ENCODE results near the gene FAM13A.
"Not testable (repeated sequence)": the region's sequence is repeated elsewhere in the genome, so short reads cannot be mapped to it uniquely, and the experiment has no call there.

Gene FAM13A

DNA sequence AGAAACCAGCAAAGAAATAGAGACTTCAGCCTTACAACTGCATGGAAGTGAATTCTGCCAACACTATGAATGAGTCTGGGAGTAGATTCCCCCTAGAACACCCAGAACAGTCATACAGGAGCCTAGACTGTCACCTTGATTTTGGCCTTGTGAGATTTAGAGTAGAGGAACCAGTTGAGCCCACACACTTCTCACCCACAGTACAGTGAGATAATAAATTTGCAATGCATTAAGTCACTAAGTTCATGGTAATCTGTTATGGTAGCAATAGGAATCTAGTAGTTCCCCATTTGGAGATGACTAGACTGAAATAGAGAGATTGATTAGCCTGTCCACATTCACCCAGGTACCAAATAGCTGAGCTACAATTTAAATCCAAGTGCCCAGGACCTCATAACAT, 59.0 kb downstream of the FAM13A start:
- DNase-seq, result no peak

GRCh38 chr4:88995874-88996273, 61.1 kb downstream of the FAM13A start:
- no peak for DNase-seq

GRCh38 chr4:88995257-88995656, 61.7 kb downstream of the FAM13A start:
- DNase-seq, result not testable (repeated sequence)

DNA sequence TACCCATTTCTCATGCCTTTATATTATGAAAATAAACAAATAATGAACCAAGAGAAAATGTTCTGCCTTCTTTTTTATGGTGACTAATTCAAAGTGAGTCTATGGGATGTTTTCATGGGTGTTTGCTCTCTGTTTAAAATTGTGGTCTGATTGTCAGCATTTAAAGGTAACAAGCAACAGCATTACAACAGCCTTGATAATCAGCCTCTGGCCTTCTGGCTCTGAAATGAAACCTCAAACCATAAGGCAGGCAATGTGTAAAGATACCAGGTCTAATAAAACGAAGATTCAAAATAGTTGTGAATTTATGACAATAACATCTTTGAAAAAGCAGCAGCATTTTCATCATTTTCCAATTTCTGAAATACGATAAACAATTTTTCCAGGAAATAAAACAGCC, 63.7 kb downstream of the FAM13A start:
- no peak for DNase-seq

- no peak for DNase-seq
Observed at GRCh38 chr4:88991746-88992145, 65.2 kb downstream of the FAM13A start.

DNA sequence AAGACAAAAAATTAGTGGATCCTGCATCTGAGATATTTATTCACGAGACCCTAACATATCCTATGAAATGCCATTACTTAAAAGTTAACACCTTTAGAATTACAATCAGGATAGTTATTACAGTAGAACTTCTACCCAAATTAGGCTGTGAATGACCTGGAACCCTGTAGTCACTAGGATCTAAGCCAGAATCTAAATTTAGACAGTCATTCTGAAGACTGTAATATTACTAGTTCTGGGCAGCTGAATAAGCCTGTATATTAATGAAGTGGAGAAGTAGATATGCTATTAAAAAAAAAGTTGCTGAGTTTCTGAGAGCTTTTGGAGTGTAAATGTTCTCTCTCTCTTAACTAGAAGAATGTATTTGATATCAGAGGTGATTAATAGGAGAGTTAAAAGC, 67.0 kb downstream of the FAM13A start:
- no peak for DNase-seq

GRCh38 chr4:88985088-88985773, 71.8 kb downstream of the FAM13A start:
- DNase-seq, result no peak

DNA sequence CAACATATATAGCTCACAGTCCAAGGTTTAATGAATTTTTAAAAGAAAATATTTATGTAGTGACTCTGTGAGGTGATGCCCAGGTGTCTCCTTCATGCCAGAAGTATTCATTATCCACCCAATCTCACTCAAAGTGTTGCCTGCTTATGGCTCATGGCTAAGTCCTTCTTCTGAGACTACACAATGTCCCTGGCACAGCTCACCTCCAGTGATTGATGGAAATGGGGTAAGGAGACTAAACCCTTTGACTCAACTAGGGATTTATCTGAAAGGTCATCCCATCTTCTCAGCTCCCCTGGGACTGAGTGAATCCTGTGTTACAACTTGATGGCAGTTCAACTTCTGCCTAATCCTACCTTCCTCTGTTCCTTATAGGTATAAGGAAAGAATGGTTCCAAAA, 74.2 kb downstream of the FAM13A start:
- no peak for DNase-seq

GRCh38 chr4:88981993-88982392, 75.0 kb downstream of the FAM13A start:
- no peak for DNase-seq

DNA sequence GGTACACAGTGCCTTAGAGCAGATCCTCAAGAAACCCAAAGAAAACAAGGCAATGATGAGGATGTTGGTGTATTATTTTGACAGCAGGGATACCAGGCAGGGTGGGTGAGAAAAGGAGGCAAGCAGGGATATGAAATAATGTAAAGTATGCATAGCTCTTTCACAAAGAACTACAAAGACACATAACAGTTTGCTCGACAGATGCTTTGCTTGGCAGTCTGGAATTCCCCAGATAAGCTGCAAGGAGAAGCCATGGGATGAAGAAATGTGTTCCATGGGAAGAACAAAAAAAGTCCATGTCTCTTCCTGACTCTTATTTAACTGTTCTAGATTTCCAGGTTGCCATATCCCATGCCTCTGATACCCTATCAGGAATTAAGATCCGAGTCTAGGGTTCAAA, 75.4 kb downstream of the FAM13A start:
- DNase-seq, result no peak

GRCh38 chr4:88979276-88979675, 77.7 kb downstream of the FAM13A start:
- no peak for DNase-seq

DNA sequence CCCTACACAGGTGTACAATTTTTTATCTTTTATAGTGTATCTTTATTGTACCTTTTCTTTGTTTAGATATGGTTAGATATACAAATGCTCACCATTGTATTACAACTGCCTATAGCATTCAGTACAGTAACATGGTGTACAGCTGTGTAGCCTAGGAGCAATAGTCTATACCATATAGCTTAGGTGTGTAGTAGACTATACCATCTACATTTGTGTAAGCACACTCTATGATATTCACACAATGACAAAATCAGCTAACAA, 80.3 kb downstream of the FAM13A start:
- DNase-seq, result no peak

- DNase-seq, result no peak
Observed at GRCh38 chr4:88975958-88976774, 80.8 kb downstream of the FAM13A start.

- no peak for DNase-seq
Observed at GRCh38 chr4:88971536-88971935, 85.4 kb downstream of the FAM13A start.

DNA sequence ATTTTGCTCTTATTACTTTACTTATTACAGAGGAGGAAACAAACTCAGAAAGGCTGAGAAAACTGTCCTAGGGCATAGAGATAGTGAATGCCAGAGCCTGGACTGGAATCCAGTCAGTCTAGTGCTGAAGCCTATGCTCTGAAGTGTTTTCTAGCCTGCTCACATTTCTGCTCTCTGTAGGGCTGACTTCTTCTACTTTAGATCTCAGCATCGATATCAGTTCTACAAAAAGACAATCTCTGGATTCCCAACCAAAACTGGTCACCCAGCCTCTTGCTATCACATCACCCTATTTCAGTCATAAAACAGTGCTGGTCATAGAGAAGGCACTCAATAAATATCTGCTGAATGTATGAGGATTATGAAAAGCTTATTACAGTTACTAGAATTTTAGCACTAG, 87.2 kb downstream of the FAM13A start:
- DNase-seq, result no peak

GRCh38 chr4:88969271-88969670, 87.7 kb downstream of the FAM13A start:
- no peak for DNase-seq

GRCh38 chr4:88967883-88968331, 89.1 kb downstream of the FAM13A start:
- no peak for DNase-seq

- no peak for DNase-seq
Observed at GRCh38 chr4:88965053-88965452, 91.9 kb downstream of the FAM13A start.

GRCh38 chr4:88964450-88964849, 92.5 kb downstream of the FAM13A start:
- no peak for DNase-seq

DNA sequence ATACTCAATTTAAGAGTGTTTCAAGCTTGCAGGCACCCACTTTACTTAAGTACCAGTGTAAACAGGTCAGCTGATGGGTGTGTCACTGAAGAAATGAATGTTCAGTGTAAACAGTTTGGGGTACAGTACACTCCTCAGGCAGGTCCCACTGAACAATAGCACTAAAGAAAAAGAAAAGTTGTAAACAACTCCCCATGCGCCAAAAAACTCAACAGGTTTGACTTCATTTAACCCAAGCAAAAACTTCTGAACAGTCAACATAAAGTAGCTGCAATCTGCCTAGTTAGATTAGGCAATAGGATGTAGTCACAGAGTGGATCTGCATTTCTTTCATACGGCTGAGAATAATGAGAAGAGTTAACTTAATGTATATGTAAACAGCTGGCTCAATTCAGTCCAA, 93.2 kb downstream of the FAM13A start:
- no peak for DNase-seq

GRCh38 chr4:88962396-88962795, 94.6 kb downstream of the FAM13A start:
- DNase-seq, result no peak

DNA sequence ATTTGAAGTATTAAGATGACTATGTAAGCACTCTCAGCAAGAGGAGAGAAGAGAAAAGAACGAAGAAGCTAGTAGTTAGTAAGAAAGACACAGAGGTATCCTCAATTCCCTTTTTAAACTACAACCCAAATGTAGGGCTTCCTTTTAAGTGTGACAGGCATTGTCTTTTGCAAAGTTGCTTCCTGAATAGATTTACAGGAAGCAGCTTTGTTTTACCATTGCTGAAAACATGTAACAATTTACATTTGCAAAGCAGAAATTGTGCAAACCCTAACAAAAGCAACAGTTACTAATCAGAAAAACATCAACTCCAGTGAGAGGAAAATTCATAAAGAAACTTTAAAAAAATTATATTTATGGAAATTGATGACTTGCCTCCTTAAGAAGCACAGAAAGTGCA, 96.4 kb downstream of the FAM13A start:
- no peak for DNase-seq

- no peak for DNase-seq
Observed at GRCh38 chr4:88958080-88958479, 98.9 kb downstream of the FAM13A start.

- no peak for DNase-seq
Observed at GRCh38 chr4:88957570-88957969, 99.4 kb downstream of the FAM13A start.
